Stimulated activated CD4-positive, alpha-beta T cell treated with anti-CD3 and anti-CD28 coated beads, Interleukin-4, amount 100 ng/mL, for 48 hours (primary cell): ENCODE measurements around the gene CBLN3.

Source experiments
- DNase-seq, 2 donors: peaks; one replicate each; pipeline ENCODE4 v3.0.0-alpha.2; 2020; ENCODE audit warnings: low read depth in 2 of 2

The CBLN3 gene

DNA sequence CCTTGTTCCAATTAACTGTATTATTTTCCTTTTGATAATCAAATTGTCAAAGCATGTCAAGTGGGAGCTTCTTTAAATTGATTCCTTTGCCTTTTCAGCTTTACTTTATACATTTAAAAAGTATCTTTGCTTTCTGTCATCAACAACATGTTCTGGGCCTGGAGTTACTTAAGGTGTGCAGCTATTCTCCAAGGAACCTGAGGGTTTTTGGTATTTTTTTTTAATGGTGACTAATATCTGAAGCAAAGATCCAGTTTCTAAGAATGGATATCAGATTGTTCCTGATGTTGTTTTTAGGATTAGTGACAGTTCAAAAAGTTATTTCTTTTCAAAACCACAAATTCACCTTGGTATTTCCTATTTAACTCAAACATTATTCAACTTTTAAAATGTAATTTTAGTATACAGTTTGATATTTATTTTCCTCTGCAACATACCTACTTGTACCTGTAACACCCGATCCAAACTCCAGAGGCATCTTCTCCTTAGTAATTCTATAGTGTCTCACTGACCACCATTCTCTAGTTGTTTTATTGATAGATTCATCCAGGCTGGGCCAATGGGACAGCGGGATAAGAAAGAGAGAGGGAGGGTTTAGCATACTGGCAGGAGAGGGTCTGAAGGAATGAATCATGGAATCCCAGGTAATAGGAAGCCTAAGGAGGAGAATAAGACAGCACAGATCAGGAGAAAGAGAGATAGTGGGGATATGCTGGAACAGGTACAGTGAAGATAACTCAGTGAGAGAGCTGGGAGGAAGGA is 3.1 kb downstream of the CBLN3 start:
- no peak for DNase-seq

DNA sequence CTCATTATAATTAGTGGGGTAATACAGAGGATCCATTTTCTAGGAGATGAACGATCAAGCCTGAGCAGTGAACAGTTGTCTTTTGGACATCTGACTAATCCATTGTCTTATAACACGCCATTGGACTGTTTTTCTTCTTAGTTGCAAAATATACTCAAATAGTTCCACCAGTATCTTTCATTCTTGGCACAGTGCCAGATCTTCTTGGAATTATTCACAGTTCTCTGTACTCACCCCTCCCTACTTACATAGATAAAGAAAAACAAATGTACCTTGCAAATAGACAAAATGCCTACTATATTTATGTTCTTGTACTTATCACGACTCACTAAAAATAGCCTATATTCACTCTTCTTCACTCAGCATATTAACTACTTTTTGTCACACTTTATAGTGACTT is 3.8 kb downstream of the CBLN3 start:
- no peak for DNase-seq

DNA sequence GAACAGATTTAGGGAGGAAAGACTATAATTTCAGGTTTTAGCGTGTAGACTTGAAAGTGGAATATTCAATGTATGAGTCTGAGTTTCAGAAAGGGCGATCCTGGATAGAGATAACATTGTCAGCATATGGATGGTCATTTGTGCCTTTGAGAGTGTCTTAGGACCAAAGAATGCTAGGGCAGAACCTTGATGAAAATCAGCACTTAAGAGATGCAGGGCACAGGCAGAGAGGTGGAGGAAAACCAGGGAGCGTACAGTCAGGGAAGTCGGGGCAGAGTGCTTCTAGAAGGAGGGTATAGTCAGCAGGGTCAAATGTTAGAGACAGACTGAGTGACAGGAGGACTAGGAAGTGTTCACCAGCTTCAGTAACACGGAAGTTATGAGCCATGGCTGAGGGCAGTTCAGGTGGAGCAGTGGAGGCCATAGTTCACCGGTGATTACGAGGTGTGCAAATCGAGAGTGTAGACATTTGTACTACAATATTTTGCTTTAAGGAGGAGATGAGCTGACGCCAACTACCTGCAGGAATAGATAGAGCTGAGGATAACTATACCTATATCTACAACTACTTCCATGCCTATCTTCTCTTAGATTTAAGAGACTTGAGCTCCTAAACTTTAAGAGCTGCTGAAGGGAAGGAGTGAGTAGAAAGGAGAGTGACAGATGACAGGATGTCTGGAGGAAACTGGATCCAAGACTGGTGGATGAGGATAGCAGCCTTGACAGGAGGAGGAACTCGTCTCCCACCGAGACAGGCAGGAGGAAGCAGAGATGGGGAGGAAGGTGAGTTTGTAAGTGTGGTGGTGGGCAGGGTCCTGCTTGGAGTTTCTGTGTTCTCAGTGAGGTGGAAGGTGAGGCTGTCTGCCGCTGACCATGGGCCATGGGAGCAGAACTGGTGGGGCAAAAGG is 6.5 kb downstream of the CBLN3 start:
- no peak for DNase-seq

DNA sequence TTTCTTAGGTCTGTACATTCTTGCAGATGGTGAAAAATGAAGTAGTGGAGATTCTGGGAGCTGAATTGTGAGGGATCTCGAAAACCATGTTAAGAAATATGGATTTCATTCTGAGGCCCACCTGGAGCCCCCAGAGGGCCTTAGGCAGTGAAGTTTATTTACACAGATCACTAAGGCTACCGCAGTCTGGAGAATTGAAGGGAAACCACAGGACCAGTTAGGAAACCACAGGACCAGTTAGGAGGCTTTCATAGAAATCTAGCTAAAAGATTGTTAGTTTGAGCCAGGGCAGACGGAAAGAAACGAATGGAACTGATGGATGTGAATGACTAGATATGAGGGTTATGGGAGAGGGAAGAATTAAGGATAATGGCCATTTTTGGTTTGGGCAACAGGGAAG is 7.2 kb downstream of the CBLN3 start:
- no peak for DNase-seq

DNA sequence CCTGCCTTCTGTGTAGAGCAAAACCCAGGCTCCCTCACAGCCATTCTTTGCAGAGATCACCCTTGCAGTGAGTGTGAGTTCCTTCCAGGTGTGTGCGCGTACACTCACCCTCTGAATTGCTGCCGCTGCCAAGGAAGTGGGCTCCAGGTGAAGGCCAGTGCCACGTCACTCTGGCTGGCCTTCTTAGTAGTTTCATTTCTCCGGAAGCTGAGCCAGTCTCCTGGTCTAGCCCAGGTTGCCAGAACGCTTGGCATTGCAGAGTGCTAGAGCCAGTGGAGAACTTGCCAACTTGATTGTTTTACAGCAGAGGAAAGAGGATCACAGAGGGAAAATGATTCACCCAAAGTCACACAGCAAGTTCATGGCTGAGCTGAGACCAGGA is 11.0 kb downstream of the CBLN3 start:
- DNase-seq: no peak

DNA sequence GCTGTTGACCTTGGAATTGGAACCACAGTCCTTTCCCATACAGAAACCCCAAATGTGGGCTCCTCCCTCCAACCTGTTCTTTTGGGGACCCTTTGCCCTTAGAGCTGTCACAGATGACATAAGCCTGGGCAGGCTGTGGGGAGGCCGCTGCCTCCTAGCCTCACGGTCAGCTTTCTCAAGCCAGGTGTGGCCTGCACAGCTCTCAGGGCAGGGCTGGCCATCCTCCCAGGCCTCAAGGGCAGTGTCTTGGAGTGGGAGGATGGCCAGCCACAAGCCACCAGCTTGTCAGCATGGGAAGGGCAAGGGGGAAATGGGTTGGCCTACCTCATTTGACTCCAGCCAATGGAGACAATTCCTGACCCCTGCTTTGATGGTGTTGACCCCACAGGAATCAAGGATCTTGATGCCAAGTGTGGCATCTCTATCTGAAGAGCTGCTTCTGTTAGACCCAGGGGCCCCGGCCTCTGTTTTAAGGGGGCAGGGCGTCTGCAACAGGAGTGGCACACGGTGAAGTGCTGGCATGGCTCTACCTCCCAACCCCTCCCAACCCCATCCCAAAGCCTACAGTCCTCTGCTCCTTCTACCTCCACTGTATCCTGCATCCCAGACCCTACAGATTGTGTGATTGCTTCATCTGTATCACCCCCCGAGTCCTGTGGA is 11.5 kb downstream of the CBLN3 start:
- no peak for DNase-seq

DNA sequence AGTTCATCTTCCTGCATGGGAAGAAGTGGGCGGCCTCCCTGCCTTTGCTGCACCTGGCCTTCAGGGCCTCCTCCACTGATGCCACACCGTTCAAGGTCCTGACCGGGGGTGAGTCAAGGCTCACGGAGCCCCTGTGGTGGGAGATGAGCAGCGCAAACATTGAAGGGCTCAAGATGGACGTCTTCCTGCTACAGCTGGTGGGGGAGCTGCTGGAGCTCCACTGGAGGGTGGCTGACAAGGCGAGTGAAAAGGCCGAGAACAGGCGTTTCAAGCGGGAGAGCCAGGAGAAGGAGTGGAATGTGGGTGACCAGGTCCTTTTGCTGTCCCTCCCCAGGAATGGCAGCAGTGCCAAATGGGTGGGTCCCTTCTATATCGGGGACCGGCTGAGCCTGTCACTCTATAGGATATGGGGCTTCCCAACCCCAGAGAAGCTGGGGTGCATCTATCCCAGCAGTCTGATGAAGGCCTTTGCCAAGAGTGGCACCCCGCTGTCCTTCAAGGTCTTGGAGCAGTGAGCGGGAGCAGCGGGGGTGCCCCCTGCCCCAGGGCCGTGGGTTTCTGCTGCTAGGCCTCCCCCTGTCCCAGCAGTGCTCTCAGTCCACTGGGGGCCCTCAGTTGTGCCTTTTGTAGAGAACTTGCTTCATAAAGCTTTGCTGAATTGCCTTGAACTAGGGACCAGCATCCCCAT is 12.4 kb downstream of the CBLN3 start:
- DNase-seq: no peak

DNA sequence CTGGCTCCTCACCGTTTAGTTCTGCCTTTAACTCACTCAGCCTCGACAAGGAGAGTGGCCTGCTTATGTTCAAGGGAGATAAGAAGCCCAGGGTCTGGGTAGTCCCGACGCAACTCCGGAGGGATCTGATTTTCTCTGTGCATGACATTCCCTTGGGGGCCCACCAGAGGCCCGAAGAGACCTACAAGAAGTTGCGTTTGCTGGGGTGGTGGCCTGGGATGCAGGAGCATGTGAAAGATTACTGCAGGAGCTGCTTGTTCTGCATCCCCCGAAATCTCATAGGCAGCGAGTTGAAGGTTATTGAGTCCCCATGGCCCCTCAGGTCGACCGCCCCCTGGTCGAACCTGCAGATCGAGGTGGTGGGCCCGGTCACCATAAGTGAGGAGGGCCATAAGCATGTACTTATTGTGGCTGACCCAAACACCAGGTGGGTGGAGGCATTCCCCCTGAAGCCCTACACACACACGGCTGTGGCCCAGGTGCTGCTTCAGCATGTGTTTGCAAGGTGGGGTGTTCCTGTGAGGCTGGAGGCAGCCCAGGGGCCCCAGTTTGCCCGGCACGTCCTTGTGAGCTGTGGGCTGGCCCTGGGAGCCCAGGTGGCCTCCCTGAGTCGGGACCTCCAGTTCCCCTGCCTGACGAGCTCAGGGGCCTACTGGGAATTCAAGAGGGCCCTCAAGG is 13.1 kb downstream of the CBLN3 start:
- no peak for DNase-seq

DNA sequence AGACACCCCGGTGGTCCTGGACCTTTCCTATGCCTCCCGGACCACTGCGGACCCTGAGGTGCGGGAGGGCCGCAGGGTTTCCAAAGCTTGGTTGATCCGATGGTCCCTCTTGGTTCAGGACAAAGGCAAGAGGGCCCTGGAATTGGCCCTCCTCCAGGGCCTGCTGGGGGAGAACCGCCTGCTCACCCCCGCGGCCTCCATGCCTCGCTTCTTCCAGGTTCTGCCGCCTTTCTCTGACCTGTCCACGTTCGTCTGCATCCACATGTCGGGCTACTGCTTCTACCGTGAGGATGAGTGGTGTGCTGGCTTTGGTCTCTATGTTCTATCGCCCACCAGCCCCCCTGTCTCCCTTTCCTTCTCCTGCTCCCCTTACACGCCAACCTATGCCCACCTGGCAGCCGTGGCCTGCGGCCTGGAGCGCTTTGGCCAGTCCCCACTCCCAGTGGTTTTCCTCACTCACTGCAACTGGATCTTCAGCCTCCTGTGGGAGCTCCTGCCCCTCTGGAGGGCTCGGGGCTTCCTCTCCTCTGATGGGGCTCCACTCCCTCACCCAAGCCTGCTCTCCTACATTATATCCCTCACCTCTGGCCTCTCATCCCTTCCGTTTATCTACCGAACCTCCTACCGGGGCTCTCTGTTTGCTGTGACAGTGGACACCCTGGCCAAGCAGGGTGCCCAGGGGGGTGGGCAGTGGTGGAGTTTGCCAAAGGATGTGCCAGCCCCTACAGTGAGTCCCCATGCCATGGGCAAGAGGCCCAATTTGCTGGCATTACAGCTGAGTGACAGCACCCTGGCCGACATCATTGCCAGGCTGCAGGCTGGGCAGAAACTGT is 13.8 kb downstream of the CBLN3 start:
- DNase-seq: no peak

DNA sequence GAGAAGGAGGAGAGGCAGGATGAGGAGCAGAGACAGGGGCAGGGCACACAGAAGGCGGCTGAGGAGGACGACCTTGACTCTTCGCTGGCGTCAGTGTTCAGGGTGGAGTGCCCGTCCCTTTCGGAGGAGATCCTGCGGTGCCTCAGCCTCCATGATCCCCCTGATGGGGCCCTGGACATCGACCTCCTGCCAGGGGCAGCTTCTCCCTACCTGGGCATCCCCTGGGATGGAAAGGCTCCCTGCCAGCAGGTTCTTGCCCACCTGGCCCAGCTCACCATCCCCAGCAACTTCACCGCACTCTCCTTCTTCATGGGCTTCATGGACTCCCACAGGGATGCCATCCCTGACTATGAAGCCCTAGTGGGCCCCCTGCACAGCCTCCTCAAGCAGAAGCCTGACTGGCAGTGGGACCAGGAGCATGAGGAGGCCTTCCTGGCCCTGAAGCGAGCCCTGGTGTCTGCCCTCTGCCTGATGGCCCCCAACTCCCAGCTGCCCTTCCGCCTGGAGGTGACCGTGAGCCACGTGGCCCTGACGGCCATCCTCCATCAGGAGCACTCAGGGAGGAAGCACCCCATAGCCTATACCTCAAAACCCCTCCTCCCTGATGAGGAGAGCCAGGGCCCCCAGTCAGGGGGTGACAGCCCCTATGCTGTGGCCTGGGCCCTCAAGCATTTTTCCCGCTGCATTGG is 14.6 kb downstream of the CBLN3 start:
- no peak for DNase-seq

DNA sequence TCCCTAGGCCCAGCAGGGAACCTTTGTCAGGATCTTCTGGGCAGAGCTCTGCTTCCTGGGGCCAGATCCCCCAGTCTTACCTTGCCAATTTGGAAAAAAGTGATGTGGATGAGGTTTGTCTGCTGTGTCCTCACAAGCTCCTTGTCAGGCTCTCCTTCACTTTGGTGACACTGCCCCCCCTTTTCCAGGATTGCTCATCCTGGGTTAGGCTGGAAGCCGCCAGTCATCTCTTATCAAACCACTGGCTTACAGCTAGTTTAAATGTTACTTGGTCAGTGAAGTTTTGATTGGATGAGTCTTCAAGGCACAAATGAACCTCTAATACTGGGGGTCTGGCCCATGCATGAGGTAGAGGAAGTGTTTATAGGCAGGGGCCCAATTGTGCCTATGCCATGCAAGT is 15.4 kb downstream of the CBLN3 start:
- DNase-seq: no peak

DNA sequence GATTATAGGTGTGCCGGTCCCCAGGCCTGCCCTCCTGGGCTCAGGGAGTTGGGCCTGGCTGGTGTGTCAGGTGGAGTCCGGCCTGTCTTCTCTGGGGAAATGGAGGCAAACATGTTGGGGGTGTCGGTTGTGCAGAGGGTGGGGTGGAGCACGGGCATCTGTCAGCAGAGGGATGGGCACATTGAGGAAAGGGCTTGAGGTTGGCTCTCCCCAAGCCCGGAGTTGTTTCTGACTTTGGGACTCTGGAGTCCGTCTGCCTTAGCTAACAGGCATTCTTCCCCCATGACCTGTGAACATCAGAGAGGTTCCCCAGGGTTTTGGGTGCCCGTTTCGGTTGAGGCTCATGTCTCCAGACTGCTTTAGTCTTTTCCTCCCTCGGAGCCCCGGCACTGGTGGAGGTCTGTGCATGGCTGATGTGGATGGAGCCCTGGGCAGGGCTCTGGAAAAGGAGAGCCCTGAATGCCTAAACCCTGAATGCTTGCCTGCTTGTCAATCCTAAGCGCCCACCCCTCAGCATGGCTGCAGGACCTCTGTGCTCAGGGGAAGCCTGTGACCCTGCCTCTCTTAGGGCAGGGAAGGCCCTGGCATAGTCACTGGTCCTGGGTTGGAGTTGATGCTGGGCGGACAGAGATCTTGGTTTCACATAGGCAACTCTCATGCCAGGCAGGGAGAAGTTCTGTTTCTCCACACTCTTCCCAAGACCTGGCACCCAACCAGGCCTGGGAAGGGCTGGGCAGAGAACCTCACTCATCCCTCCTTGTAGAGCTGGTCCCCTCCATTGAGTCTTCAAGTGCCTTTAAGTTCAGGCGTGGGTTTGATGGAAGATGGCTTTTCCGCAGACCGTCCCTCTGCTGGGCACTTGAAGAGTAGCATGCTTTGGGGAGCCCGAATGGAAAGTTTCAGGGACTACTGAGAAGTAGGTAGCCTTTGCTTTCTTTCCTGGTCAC is 17.8 kb downstream of the CBLN3 start:
- DNase-seq: no peak

DNA sequence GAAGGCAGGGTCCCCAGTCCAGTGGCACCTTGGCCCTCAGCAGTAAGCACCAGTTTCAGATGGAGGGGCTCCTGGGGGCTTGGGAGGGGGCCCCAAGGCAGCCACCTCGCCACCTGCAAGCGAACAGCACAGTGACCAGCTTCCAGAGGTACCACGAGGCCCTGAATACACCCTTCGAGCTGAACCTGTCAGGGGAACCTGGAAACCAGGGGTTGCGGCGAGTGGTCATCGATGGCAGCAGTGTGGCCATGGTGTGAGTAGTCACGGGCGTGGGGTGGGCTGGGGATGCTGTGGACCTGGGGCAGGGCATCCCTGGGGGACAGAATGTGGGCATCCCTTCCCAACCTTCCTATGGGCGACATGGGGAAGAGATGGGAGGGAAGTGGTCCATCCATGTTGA is 19.5 kb downstream of the CBLN3 start:
- DNase-seq: no peak

DNA sequence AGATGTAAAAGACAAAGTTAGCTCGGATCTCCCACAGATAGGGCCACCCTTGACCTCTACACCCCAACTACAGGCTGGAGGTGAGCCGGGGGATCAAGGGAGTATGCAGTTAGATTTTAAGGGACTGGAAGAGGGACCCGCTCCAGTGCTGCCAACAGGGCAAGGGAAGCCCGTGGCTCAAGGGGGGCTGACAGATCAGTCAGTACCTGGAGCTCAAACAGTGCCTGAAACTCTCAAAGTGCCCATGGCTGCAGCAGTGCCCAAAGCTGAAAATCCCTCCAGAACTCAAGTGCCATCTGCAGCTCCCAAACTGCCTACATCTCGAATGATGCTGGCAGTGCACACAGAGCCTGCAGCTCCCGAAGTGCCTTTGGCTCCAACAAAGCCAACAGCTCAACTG is 20.3 kb downstream of the CBLN3 start:
- no peak for DNase-seq

DNA sequence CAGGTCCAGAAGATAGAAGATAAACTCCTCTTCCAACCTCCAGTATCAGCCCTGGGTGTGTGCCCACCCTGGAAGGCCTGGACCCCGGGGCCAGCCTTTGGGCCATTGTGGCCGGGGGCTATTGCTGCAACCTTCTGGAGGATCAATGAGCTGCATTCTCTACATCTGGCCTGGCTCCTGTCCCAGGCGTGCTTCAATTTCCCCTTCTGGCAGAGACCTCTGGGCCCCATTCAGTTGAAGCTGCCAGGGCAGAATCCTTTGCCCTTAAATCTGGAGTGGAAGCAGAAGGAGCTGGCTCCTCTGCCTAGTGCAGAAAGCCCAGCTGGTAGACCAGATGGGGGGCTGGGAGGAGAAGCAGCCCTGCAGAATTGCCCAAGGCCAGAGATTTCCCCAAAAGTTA is 20.7 kb downstream of the CBLN3 start:
- no peak for DNase-seq

DNA sequence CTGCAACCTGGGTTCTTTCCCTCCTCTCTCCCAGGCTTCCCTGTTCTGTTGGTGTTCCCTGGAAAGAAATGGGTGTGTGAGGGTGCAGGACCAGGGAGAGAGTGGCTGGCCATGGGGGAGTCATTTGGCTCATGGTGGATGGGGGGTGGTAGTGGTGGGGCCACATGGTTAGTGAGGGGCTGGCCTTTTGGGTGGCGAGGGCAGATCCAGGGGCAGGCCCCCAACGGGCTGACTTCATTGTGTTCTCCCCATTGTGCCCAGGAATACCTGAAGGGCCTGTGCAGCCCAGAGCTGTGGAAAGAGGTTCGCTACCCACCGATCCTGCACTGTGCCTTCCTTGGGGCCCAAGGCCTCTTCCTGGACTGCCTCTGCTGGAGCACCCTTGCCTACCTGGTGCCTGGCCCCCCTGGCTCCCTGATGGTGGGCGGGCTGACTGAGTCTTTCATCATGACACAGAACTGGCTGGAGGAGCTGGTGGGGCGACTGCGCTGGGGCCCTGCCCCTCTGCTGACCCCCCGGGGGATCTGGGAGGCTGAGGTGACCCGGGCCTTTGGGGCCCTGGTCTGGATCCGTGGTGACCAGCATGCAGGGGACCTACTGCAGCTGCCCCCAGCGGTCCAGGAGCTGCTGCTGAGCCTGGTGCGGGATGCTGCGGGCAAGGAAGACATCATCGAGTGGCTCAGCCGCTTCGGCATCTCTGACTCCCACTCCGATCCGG is 21.7 kb downstream of the CBLN3 start:
- DNase-seq: no peak

DNA sequence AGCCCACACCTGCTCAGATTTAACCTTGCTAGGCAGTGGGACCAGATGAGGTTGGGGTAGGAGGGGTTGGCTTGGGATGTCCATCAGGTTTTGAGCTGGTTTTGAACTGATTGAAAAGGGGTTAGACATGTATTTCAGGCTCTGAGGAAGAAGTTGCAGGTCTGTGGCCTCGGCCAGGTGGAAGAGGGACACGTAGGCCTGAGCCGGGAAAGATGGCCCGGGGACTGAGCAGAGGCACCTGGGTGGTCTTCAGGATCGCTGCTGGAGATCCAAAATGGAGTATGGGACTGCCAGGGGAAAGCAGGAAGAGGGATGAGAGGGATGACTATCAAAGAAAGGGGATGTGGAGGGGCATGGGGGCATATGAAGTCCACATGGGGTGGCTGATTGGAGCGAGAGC is 23.1 kb downstream of the CBLN3 start:
- DNase-seq: no peak

DNA sequence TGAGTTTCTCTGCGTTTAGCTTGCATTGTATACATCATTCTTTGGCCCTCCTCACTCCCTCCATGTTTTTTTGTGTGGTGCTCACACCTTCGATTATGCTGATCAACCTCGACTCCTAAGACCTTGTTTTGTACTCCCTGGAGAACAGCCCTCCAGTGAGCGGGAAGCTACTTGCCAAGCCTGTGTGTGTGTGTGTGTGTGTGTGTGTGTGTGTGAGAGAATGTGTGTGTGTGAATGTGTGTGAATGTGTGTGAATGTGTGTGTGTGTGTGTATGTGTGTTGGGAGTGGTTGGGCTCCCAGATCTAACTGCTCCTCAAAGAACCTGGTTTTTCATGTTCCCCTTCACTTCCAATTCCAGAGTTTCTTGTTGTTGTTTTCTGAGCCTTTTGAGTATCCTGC is 24.7 kb downstream of the CBLN3 start:
- no peak for DNase-seq
